Mucosa of gallbladder (tissue), 1 donor: Measurements from ENCODE around the gene APOLD1. TPM values are rescaled to one million over a fixed set of nuclear protein-coding genes. Genes with fewer than 3 reads are reported as not detected.

Experiments
- DNase-seq: peaks from one replicate; pipeline ENCODE4 v3.0.0-alpha.2; 2020; ENCODE audit warnings: low spot score
- total RNA-seq: library from RNA; stranded (reverse); gene quantifications from one replicate; pipeline ENCODE4 v1.2.1, GENCODE V29; 2021
- donor health status: DM: no; HTN: no; CAD: no.

APOLD1 gene
- total RNA-seq, 1 donor from 2014 or later = 8.0 TPM

DNA sequence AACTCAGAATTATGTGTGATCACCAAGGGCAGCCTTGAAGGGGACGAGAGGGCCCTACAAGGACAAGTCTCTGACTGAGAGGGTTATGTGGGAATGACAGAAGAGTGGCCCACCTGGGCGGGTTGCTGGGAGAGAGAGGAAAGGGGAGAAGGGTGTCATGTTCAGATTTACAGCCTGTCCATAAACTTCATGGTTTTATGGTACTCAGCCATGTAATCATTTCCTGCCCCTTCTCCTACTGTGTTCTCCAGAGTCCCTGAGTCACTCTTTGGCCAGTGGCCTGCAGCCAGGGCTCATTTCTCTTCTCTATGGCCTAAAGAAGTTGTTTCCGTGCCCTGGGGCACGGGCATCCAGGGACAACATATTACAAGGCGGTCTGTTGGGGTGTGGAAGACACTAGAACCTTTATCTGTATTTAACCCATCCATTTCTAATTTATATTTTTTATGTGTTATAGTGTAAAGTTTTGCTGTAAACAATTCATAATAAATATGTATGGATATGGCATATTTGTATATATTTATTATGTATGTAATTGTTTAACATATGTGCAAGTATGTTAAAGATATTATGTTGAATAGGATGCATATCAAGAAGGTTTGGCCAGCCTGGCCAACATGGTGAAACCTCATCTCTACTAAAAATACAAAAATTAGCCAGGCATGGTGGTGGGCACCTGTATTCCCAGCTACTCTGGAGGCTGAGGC, 54.6 kb downstream of the APOLD1 start:
- DNase-seq = no peak

GRCh38 chr12:12840580-12840899, 55.1 kb downstream of the APOLD1 start:
- DNase-seq = no peak

Other genes with a start within 250 kb of the APOLD1 start
- gene DUSP16, start 222.8 kb upstream of the APOLD1 start, total RNA-seq = 65.9 TPM
- gene CREBL2, start 173.8 kb upstream of the APOLD1 start, total RNA-seq = 36.9 TPM
- gene GPR19, start 89.5 kb upstream of the APOLD1 start, total RNA-seq = 0.26 TPM
- 63.0 TPM for gene CDKN1B, start 68.3 kb upstream of the APOLD1 start, total RNA-seq
- 36.3 TPM for gene DDX47, start 27.7 kb downstream of the APOLD1 start, total RNA-seq
- 7.2 TPM for gene GPRC5A, start 105.9 kb downstream of the APOLD1 start, total RNA-seq
- not detected for gene GPRC5D, start 166.5 kb downstream of the APOLD1 start, total RNA-seq
- 90.2 TPM for gene HEBP1, start 214.6 kb downstream of the APOLD1 start, total RNA-seq